H1 (cell line): ENCODE data around the gene PRR7. TPM values are rescaled to one million over a fixed set of nuclear protein-coding genes. Genes with fewer than 3 reads are reported as not detected.

ENCODE experiments used
- BCL11A ChIP-seq, 2 experiments: IDR thresholded peaks; one replicate each; pipeline ENCODE4 v1.6.1; 2011; ENCODE audit warnings: low read depth in 2 of 2, low read length in 2 of 2, mild to moderate bottlenecking in 2 of 2
- GABPA ChIP-seq: IDR thresholded peaks from 2 replicates; pipeline ENCODE4 v1.6.1; 2011; ENCODE audit warnings: mild to moderate bottlenecking, low read length, moderate library complexity, borderline replicate concordance; ENCODE audit not compliant: insufficient read depth
- TBP ChIP-seq: IDR thresholded peaks from 2 replicates; pipeline ENCODE4 v1.6.1; 2011; ENCODE audit warnings: low read depth, low read length, improper control_type of control experiment
- polyA plus RNA-seq, 7 experiments: library from polyadenylated mRNA; depleted of rRNA in 3 of 7; stranded (reverse) in 5 of 7; unstranded in 2 of 7; fragments of >200 nt in 5 of 7; fragments of 200-250 nt in 2 of 7; gene quantifications; 1 replicate in 5 of 7; 2 replicates in 1 of 7; 4 replicates in 1 of 7; pipeline versions ENCODE4 v1.2.1 to v1.2.3, GENCODE V29; 2011 to 2013; ENCODE audit warnings: missing spikeins in 2 of 7, mixed read lengths in 2 of 7
- total RNA-seq: library from RNA; stranded (reverse); fragmentation: NEBNext Ultra II Directional; extraction: Animal tissue kit (Norgen Biotek cat#: 25700); gene quantifications from 2 replicates; pipeline ENCODE4 v1.2.1, GENCODE V29; 2021

Gene PRR7
- total and polyA plus RNA-seq, 2 of the 8 experiments (the other 6 are each of a cell fraction or from before 2014, with no cell fraction given), result 8.0 to 11.8 TPM

DNA sequence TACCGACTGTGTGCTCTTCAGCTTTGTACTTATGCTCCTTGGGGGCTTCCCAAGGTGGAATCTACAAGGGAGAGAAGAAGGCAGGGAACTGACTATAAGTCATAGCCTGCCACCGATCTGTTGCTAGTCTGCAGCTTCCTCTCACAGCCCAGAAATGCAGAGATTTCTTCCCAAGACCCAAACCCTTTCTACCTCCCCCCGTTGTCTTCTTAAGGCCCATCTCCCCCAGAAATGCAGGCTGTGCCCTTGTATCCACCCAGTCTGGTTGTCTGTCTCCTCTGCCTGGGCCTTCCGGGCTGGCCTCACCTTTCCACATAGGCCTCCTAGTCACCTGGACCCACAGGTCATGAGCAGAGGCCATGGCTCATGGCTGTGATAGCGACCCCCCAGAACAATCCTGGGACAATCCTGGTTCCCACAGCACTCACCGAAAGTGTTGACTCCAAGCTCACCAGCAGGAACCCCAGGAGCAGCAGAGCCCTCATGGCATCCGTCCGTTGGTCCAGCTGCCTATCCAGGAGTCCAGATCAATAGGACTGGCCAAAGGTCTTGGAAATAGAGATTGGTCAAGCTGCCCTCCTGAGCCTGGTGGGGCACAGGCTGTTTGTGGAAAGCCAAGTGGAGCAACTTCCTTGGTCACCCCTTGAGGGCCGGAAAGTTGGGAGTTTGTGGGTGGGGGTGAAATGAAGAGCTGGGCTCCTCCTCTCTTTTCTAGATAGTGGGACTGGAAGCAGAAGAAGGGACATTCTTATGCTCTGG, 37.4 kb upstream of the PRR7 start, which contains the start of gene F12 (continued):
- TF ChIP-seq GABPA (no peak), BCL11A (IDR thresholded peaks at IDR 0.05; ENCODE audit: low read depth in 2 of 2, low read length in 2 of 2) (no peak), TBP (no peak)
